ENCODE data around the gene CELA3A.
"Not testable (repeated sequence)": the region's sequence is repeated elsewhere in the genome, so short reads cannot be mapped to it uniquely, and the experiment has no call there.

The CELA3A gene

GRCh38 chr1:21998624-21999294, 2.7 kb upstream of the CELA3A start:
- not testable (repeated sequence) for H3K36me3 Mint-ChIP-seq; H3K4me1 Mint-ChIP-seq; H3K4me3 Mint-ChIP-seq; H3K9me3 Mint-ChIP-seq; ATAC-seq; H3K27ac Mint-ChIP-seq; DNase-seq (ENCODE audit: low spot score in 2 of 2)

- H3K36me3 Mint-ChIP-seq; H3K4me3 Mint-ChIP-seq; DNase-seq (ENCODE audit: low spot score in 2 of 2); H3K4me1 Mint-ChIP-seq; H3K27ac Mint-ChIP-seq; ATAC-seq; H3K9me3 Mint-ChIP-seq: not testable (repeated sequence)
These were observed 1.8 kb upstream of the CELA3A start for GRCh38 chr1:21999645-22000044.

GRCh38 chr1:22002461-22002860, 1.0 kb downstream of the CELA3A start:
- H3K27ac Mint-ChIP-seq; H3K9me3 Mint-ChIP-seq; DNase-seq (ENCODE audit: low spot score in 2 of 2); ATAC-seq; H3K4me1 Mint-ChIP-seq; H3K36me3 Mint-ChIP-seq; H3K4me3 Mint-ChIP-seq: not testable (repeated sequence)

- not testable (repeated sequence) for H3K9me3 Mint-ChIP-seq; H3K36me3 Mint-ChIP-seq; H3K4me1 Mint-ChIP-seq; DNase-seq (ENCODE audit: low spot score in 2 of 2); ATAC-seq; H3K4me3 Mint-ChIP-seq; H3K27ac Mint-ChIP-seq
These were observed 1.4 kb downstream of the CELA3A start for GRCh38 chr1:22002875-22003274.

- H3K9me3 Mint-ChIP-seq; H3K4me3 Mint-ChIP-seq; DNase-seq (ENCODE audit: low spot score in 2 of 2); ATAC-seq; H3K36me3 Mint-ChIP-seq; H3K27ac Mint-ChIP-seq; H3K4me1 Mint-ChIP-seq: not testable (repeated sequence)
These were observed 2.5 kb downstream of the CELA3A start for GRCh38 chr1:22003959-22004358.

GRCh38 chr1:22005261-22006149, 4.0 kb downstream of the CELA3A start:
- ATAC-seq (peak; percentile 78), DNase-seq (ENCODE audit: low spot score in 2 of 2) (peak; percentile 9 to 61)
- not testable (repeated sequence) for H3K4me3 Mint-ChIP-seq, H3K9me3 Mint-ChIP-seq, H3K27ac Mint-ChIP-seq, H3K4me1 Mint-ChIP-seq, H3K36me3 Mint-ChIP-seq

GRCh38 chr1:22006736-22007135, 5.3 kb downstream of the CELA3A start:
- H3K4me3 Mint-ChIP-seq; H3K4me1 Mint-ChIP-seq; H3K27ac Mint-ChIP-seq; H3K36me3 Mint-ChIP-seq; DNase-seq (ENCODE audit: low spot score in 2 of 2); ATAC-seq; H3K9me3 Mint-ChIP-seq: not testable (repeated sequence)

GRCh38 chr1:22007262-22007661, 5.8 kb downstream of the CELA3A start:
- H3K9me3 Mint-ChIP-seq; H3K4me1 Mint-ChIP-seq; H3K27ac Mint-ChIP-seq; DNase-seq (ENCODE audit: low spot score in 2 of 2); ATAC-seq; H3K36me3 Mint-ChIP-seq; H3K4me3 Mint-ChIP-seq: not testable (repeated sequence)

GRCh38 chr1:22009566-22009965, 8.1 kb downstream of the CELA3A start:
- H3K27ac Mint-ChIP-seq; DNase-seq (ENCODE audit: low spot score in 2 of 2); H3K4me3 Mint-ChIP-seq; H3K9me3 Mint-ChIP-seq; H3K36me3 Mint-ChIP-seq; H3K4me1 Mint-ChIP-seq; ATAC-seq: not testable (repeated sequence)

- not testable (repeated sequence) for H3K36me3 Mint-ChIP-seq; H3K9me3 Mint-ChIP-seq; DNase-seq (ENCODE audit: low spot score in 2 of 2); H3K4me1 Mint-ChIP-seq; H3K4me3 Mint-ChIP-seq; H3K27ac Mint-ChIP-seq; ATAC-seq
These were observed 11.3 kb downstream of the CELA3A start for GRCh38 chr1:22012752-22013151.

- H3K27ac Mint-ChIP-seq; DNase-seq (ENCODE audit: low spot score in 2 of 2); H3K9me3 Mint-ChIP-seq; H3K36me3 Mint-ChIP-seq; H3K4me3 Mint-ChIP-seq; ATAC-seq: not testable (repeated sequence)
- H3K4me1 Mint-ChIP-seq = peaks cover 13% of the 10 kb centered on the region
These were observed 13.2 kb downstream of the CELA3A start for GRCh38 chr1:22014575-22015206.

GRCh38 chr1:22018583-22019559, 17.4 kb downstream of the CELA3A start:
- Mint-ChIP-seq H3K4me3 (peak overlapping the region; percentile 54), H3K27ac (peak overlapping the region; percentile 97), H3K36me3 (peaks cover 5% of the 10 kb centered on the region), H3K9me3 (no peaks in the 10 kb centered on the region), H3K4me1 (peaks cover 25% of the 10 kb centered on the region)
- DNase-seq (ENCODE audit: low spot score in 2 of 2) (peak; percentile 36 to 73), ATAC-seq (peak; percentile 100)

- H3K9me3 Mint-ChIP-seq = no peaks in the 10 kb centered on the region
These were observed 19.6 kb downstream of the CELA3A start for GRCh38 chr1:22021061-22021460.

GRCh38 chr1:22024485-22025367, 23.3 kb downstream of the CELA3A start:
- peak overlapping the region; percentile 100 for H3K27ac Mint-ChIP-seq
- ATAC-seq = peak; percentile 82
- peak; percentile 33 to 87 for DNase-seq (ENCODE audit: low spot score in 2 of 2)
- no peaks in the 10 kb centered on the region for H3K9me3 Mint-ChIP-seq
- peak overlapping the region; percentile 97 for H3K4me3 Mint-ChIP-seq
- peaks cover 42% of the 10 kb centered on the region for H3K4me1 Mint-ChIP-seq
- peaks cover 28% of the 10 kb centered on the region for H3K36me3 Mint-ChIP-seq

More at GRCh38 chr1:22021061-22021460, 19.6 kb downstream of the CELA3A start:
- no peak overlapping the region for H3K4me3 Mint-ChIP-seq
- peaks cover 35% of the 10 kb centered on the region for H3K4me1 Mint-ChIP-seq
- H3K27ac Mint-ChIP-seq = no peak overlapping the region
- peaks cover 22% of the 10 kb centered on the region for H3K36me3 Mint-ChIP-seq
- ATAC-seq (no peak), DNase-seq (ENCODE audit: low spot score in 2 of 2) (no peak)

All from stimulated activated effector memory CD8-positive, alpha-beta T cell treated with anti-CD3 and anti-CD28 coated beads, Interleukin-12 subunit alpha, Interleukin-12 subunit beta, amount 100 ng/mL, for 72 hours (primary cell).